ENCODE data around the gene ZNF836. TPM values are rescaled to one million over a fixed set of nuclear protein-coding genes. Genes with fewer than 3 reads are reported as not detected.

The ZNF836 gene
- total and polyA plus RNA-seq, 2 donors (not counting 3 experiments of a cell fraction or from before 2014, with no cell fraction given), result 2.1 to 9.3 TPM

- Histone ChIP-seq H3K4me1 (ENCODE audit: control insufficient read depth, extremely low read depth, insufficient read depth, low read length) (peaks cover 6% of the 10 kb centered on the region), H3K9me1 (replicated peaks; ENCODE audit: control insufficient read depth, extremely low read depth, insufficient read depth, low read length) (no peaks in the 10 kb centered on the region), H3K9me3 (replicated peaks; ENCODE audit: control insufficient read depth, insufficient read depth, low read length) (no peaks in the 10 kb centered on the region), H3K36me3 (ENCODE audit: control insufficient read depth in 2 of 2, extremely low read depth in 1 of 2, insufficient read depth in 2 of 2, low read length in 2 of 2) (no peaks in the 10 kb centered on the region), H4K20me1 (replicated peaks; ENCODE audit: control insufficient read depth, extremely low read depth, insufficient read depth, low read length) (no peaks in the 10 kb centered on the region), H3K4me2 (ENCODE audit: insufficient read depth, low read length) (no peak overlapping the region), H3K4me3 (replicated peaks in 1 of 3; ENCODE audit: insufficient read depth in 1 of 3, low read depth in 1 of 3, low read length in 3 of 3) (no peak overlapping the region), H3K27me3 (ENCODE audit: control insufficient read depth in 2 of 2, insufficient read depth in 2 of 2, low read length in 2 of 2) (no peaks in the 10 kb centered on the region), H3K79me2 (ENCODE audit: control insufficient read depth, insufficient read depth, low read length) (peaks cover 5% of the 10 kb centered on the region), H3K9ac (replicated peaks; ENCODE audit: extremely low read depth, insufficient read depth, low read length) (no peak overlapping the region), H3K27ac (ENCODE audit: insufficient read depth, low read depth, low read length) (no peak overlapping the region), H2AFZ (ENCODE audit: low read depth, low read length) (no peak overlapping the region)
- DNase-seq (ENCODE audit: low read depth, low spot score), result no peak
- BruUV-seq (replicated peaks), result no TSS peak
- FAIRE-seq, result no peak
- ChIA-PET CTCF (no interaction called here), POLR2A (no interaction called here)
- dilution Hi-C loops (cut with MboI; ENCODE audit: extremely low pct_ligation_motif_present, low sequenced_read_pairs), result no loop called here
- TF ChIP-seq GATA2 (IDR thresholded peaks at IDR 0.05; ENCODE audit: insufficient read depth, insufficient read length, low read depth, low read length) (no peak), EZH2 (IDR thresholded peaks at IDR 0.05; ENCODE audit: borderline replicate concordance, low read depth, low read length, severe bottlenecking) (no peak), POLR2A (IDR thresholded peaks at IDR 0.05; ENCODE audit: low read depth, low read length) (no peak), POLR2AphosphoS5 (IDR thresholded peaks at IDR 0.05; ENCODE audit: insufficient read depth, low read depth, low read length) (no peak), FOS (IDR thresholded peaks at IDR 0.05; ENCODE audit: borderline replicate concordance, insufficient read depth, low read length) (no peak), JUN (IDR thresholded peaks at IDR 0.05; ENCODE audit: borderline replicate concordance, insufficient read depth, insufficient read length, low read depth) (no peak), MYC (IDR thresholded peaks at IDR 0.05; ENCODE audit: low read depth, low read length) (no peak), MAX (IDR thresholded peaks at IDR 0.05; ENCODE audit: insufficient read depth, insufficient read length) (no peak)
- intact Hi-C loops (cut with micrococcal nuclease), result no loop called here
Measured at GRCh38 chr19:52142001-52142595, 29.3 kb downstream of the ZNF836 start.

- Histone ChIP-seq H3K27me3 (ENCODE audit: control insufficient read depth in 2 of 2, insufficient read depth in 2 of 2, low read length in 2 of 2) (no peaks in the 10 kb centered on the region), H3K36me3 (ENCODE audit: control insufficient read depth in 2 of 2, extremely low read depth in 1 of 2, insufficient read depth in 2 of 2, low read length in 2 of 2) (no peaks in the 10 kb centered on the region), H3K79me2 (ENCODE audit: control insufficient read depth, insufficient read depth, low read length) (peaks cover 9% of the 10 kb centered on the region), H3K27ac (ENCODE audit: insufficient read depth, low read depth, low read length) (no peak overlapping the region), H3K4me2 (ENCODE audit: insufficient read depth, low read length) (no peak overlapping the region), H3K4me3 (replicated peaks in 1 of 3; ENCODE audit: insufficient read depth in 1 of 3, low read depth in 1 of 3, low read length in 3 of 3) (no peak overlapping the region), H2AFZ (ENCODE audit: low read depth, low read length) (no peak overlapping the region), H3K9ac (replicated peaks; ENCODE audit: extremely low read depth, insufficient read depth, low read length) (no peak overlapping the region), H3K9me1 (replicated peaks; ENCODE audit: control insufficient read depth, extremely low read depth, insufficient read depth, low read length) (no peaks in the 10 kb centered on the region), H4K20me1 (replicated peaks; ENCODE audit: control insufficient read depth, extremely low read depth, insufficient read depth, low read length) (no peaks in the 10 kb centered on the region), H3K4me1 (ENCODE audit: control insufficient read depth, extremely low read depth, insufficient read depth, low read length) (peaks cover 6% of the 10 kb centered on the region), H3K9me3 (replicated peaks; ENCODE audit: control insufficient read depth, insufficient read depth, low read length) (no peaks in the 10 kb centered on the region)
- ChIA-PET CTCF (interaction anchor here (0.8 to 1.3 kb wide), 3 partner anchors 21 to 1054 kb away, joined by 3 read pairs; partner anchors contain the start of gene PPP2R1A), POLR2A (no interaction called here)
- no peak for TF ChIP-seq MAX (IDR thresholded peaks at IDR 0.05; ENCODE audit: insufficient read depth, insufficient read length)
- intact Hi-C loops (cut with micrococcal nuclease), result no loop called here
- FAIRE-seq (no peak), DNase-seq (ENCODE audit: low read depth, low spot score) (no peak)
- dilution Hi-C loops (cut with MboI; ENCODE audit: extremely low pct_ligation_motif_present, low sequenced_read_pairs), result no loop called here
- no TSS peak for BruUV-seq (replicated peaks)
Measured at GRCh38 chr19:52141203-52141602, 30.2 kb downstream of the ZNF836 start.

Data from endothelial cell of umbilical vein (primary cell).